ENCODE results near the gene UEVLD.

DNA sequence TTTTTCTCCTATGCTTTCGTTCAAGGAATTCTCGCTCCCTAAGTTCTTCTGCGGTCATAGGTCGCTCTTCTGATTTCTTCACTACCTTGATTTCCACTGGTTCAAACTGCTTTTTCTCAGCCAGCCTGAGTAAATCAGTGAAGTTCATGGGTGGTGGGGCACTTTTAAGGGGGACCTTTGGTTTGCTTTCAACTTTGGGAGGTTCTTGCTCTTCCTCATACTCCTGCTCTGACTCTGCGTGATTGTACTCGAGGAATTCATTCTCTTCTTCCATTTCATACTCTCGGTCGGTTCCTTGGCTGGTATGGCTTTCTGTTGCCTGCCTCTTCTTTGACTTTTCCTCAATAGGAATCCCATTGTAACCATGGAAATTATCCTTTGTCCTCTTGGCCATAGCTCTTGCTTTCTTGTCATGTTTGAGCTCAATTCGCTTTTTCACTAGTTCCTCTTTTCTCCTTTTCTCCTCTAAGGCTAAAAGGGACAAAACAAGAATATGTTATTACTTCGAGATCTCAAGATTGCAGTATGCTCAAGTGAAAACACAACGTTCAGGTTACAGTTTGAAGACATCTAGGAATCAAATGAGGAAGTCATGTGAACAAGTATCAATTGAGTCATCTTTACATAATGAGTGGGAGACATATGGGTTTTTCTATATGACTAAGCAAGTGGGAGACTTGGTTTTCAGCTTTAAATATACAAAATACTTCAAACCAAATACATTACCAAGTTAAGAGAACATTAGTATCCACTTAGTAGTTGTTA, 27.3 kb upstream of the UEVLD start:
- TF ChIP-seq, protein P1, sequence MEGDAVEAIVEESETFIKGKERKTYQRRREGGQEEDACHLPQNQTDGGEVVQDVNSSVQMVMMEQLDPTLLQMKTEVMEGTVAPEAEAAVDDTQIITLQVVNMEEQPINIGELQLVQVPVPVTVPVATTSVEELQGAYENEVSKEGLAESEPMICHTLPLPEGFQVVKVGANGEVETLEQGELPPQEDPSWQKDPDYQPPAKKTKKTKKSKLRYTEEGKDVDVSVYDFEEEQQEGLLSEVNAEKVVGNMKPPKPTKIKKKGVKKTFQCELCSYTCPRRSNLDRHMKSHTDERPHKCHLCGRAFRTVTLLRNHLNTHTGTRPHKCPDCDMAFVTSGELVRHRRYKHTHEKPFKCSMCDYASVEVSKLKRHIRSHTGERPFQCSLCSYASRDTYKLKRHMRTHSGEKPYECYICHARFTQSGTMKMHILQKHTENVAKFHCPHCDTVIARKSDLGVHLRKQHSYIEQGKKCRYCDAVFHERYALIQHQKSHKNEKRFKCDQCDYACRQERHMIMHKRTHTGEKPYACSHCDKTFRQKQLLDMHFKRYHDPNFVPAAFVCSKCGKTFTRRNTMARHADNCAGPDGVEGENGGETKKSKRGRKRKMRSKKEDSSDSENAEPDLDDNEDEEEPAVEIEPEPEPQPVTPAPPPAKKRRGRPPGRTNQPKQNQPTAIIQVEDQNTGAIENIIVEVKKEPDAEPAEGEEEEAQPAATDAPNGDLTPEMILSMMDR (IDR thresholded peaks at IDR 0.05; ENCODE audit: insufficient read depth, low read depth, low read length), result no peak
- TF ChIP-seq EZH2 (IDR thresholded peaks at IDR 0.05; ENCODE audit: insufficient read depth, low read length), result no peak

All from astrocyte (in vitro differentiated cells and primary cell).